ENCODE data around the gene OTOA.
"Not testable (repeated sequence)": the region's sequence is repeated elsewhere in the genome, so short reads cannot be mapped to it uniquely, and the experiment has no call there.

The OTOA gene

GRCh38 chr16:21663889-21664647 is at the start of gene OTOA:
OTOA (plus strand) TSS chr16:21663968; CDS start chr16:21678515, 14,547 bp downstream.
- no peak for DNase-seq (ENCODE audit: low read depth)

GRCh38 chr16:21614896-21615295 is 48.9 kb upstream of the OTOA start:
- DNase-seq (ENCODE audit: low read depth): no peak

- no peak for DNase-seq (ENCODE audit: low read depth)
Measured at GRCh38 chr16:21617607-21618006, 46.2 kb upstream of the OTOA start.

GRCh38 chr16:21618281-21618680 is 45.5 kb upstream of the OTOA start:
- DNase-seq (ENCODE audit: low read depth): no peak

GRCh38 chr16:21619765-21620425 is 43.9 kb upstream of the OTOA start:
- DNase-seq (ENCODE audit: low read depth): no peak

- no peak for DNase-seq (ENCODE audit: low read depth)
Measured at GRCh38 chr16:21620592-21620991, 43.2 kb upstream of the OTOA start.

GRCh38 chr16:21622545-21622944 is 41.2 kb upstream of the OTOA start:
- no peak for DNase-seq (ENCODE audit: low read depth)

GRCh38 chr16:21625026-21625425 is 38.7 kb upstream of the OTOA start:
- DNase-seq (ENCODE audit: low read depth): no peak

GRCh38 chr16:21626659-21627277 is 37.0 kb upstream of the OTOA start:
- peak; percentile 96 for DNase-seq (ENCODE audit: low read depth)

- DNase-seq (ENCODE audit: low read depth): no peak
Measured at GRCh38 chr16:21628121-21628726, 35.5 kb upstream of the OTOA start.

GRCh38 chr16:21628772-21629171 is 35.0 kb upstream of the OTOA start:
- DNase-seq (ENCODE audit: low read depth): no peak

GRCh38 chr16:21629616-21630539 is 33.9 kb upstream of the OTOA start:
- not testable (repeated sequence) for DNase-seq (ENCODE audit: low read depth)

GRCh38 chr16:21630866-21631265 is 32.9 kb upstream of the OTOA start:
- not testable (repeated sequence) for DNase-seq (ENCODE audit: low read depth)

GRCh38 chr16:21631376-21631775 is 32.4 kb upstream of the OTOA start:
- not testable (repeated sequence) for DNase-seq (ENCODE audit: low read depth)

GRCh38 chr16:21631951-21632575 is 31.7 kb upstream of the OTOA start:
- not testable (repeated sequence) for DNase-seq (ENCODE audit: low read depth)

- no peak for DNase-seq (ENCODE audit: low read depth)
Measured at GRCh38 chr16:21634216-21634615, 29.6 kb upstream of the OTOA start.

GRCh38 chr16:21635694-21636093 is 28.1 kb upstream of the OTOA start:
- not testable (repeated sequence) for DNase-seq (ENCODE audit: low read depth)

- DNase-seq (ENCODE audit: low read depth): no peak
Measured at GRCh38 chr16:21637032-21637968, 26.5 kb upstream of the OTOA start.

GRCh38 chr16:21638573-21638975 is 25.2 kb upstream of the OTOA start:
- peak; percentile 61 for DNase-seq (ENCODE audit: low read depth)

- DNase-seq (ENCODE audit: low read depth): no peak
Measured at GRCh38 chr16:21639493-21639892, 24.3 kb upstream of the OTOA start.

Data from amniotic epithelial cell (primary cell).